NCI-H748 (cell line): Measurements from ENCODE around the gene KIF4A.
"Not testable (repeated sequence)": the region's sequence is repeated elsewhere in the genome, so short reads cannot be mapped to it uniquely, and the experiment has no call there.

Experiments
- DNase-seq: peaks from one replicate; lab custom pipeline; 2025; ENCODE audit not compliant: unreplicated experiment; lab: John Stamatoyannopoulos, UW

The KIF4A gene

GRCh38 chrX:70289793-70290770 is at the start of gene KIF4A, which contains the start of gene PDZD11:
Gene KIF4A (plus strand): TSS chrX:70290104. CDS start chrX:70290459, 355 bp downstream.
Gene PDZD11 (minus strand): TSS chrX:70289927. CDS start chrX:70289341, 586 bp downstream.
- peak; percentile 87 for DNase-seq

GRCh38 chrX:70240751-70241150 is 49.2 kb upstream of the KIF4A start:
- DNase-seq, result no peak

GRCh38 chrX:70241501-70241900 is 48.4 kb upstream of the KIF4A start:
- DNase-seq, result no peak

- DNase-seq, result not testable (repeated sequence)
Observed at GRCh38 chrX:70243601-70244000, 46.3 kb upstream of the KIF4A start.

- no peak for DNase-seq
Observed at GRCh38 chrX:70244881-70245280, 45.0 kb upstream of the KIF4A start.

GRCh38 chrX:70247252-70247651 is 42.7 kb upstream of the KIF4A start:
- no peak for DNase-seq

- no peak for DNase-seq
Observed at GRCh38 chrX:70252491-70252890, 37.4 kb upstream of the KIF4A start.

GRCh38 chrX:70253377-70254062 is 36.4 kb upstream of the KIF4A start:
- no peak for DNase-seq

- no peak for DNase-seq
Observed at GRCh38 chrX:70254063-70254400, 35.9 kb upstream of the KIF4A start.

GRCh38 chrX:70254909-70255308 is 35.0 kb upstream of the KIF4A start:
- DNase-seq, result no peak

GRCh38 chrX:70255452-70255851 is 34.5 kb upstream of the KIF4A start:
- no peak for DNase-seq

- DNase-seq, result no peak
Observed at GRCh38 chrX:70257423-70258288, 32.2 kb upstream of the KIF4A start.

GRCh38 chrX:70260104-70260503 is 29.8 kb upstream of the KIF4A start, which contains the start of gene P2RY4:
Gene P2RY4 (minus strand): TSS chrX:70260204. CDS start chrX:70259624, 580 bp downstream.
- DNase-seq, result no peak

- DNase-seq, result peak; percentile 76
Observed at GRCh38 chrX:70262952-70263567, 26.8 kb upstream of the KIF4A start.

- no peak for DNase-seq
Observed at GRCh38 chrX:70264784-70265183, 25.1 kb upstream of the KIF4A start.

- DNase-seq, result no peak
Observed at GRCh38 chrX:70268034-70268433, 21.9 kb upstream of the KIF4A start, which contains the start of gene ARR3. Gene ARR3 (plus strand): TSS chrX:70268334. CDS start chrX:70269386, 1,052 bp downstream.

GRCh38 chrX:70274029-70274428 is 15.9 kb upstream of the KIF4A start:
- DNase-seq, result not testable (repeated sequence)

- DNase-seq, result no peak
Observed at GRCh38 chrX:70279081-70279480, 10.8 kb upstream of the KIF4A start.

- no peak for DNase-seq
Observed at GRCh38 chrX:70280573-70280972, 9.3 kb upstream of the KIF4A start.

- no peak for DNase-seq
Observed at GRCh38 chrX:70281951-70282350, 8.0 kb upstream of the KIF4A start, which contains the start of gene RAB41. Gene RAB41 (plus strand): TSS chrX:70282172. CDS start chrX:70282218, 46 bp downstream.
